ENCODE data around the gene SDR42E1. TPM values are rescaled to one million over a fixed set of nuclear protein-coding genes. Genes with fewer than 3 reads are reported as not detected.
A peak's percentile ranks its signal among the peaks of the same experiment; 100 is the strongest.
"Not testable (repeated sequence)": the region's sequence is repeated elsewhere in the genome, so short reads cannot be mapped to it uniquely, and the experiment has no call there.

The SDR42E1 gene
- polyA plus RNA-seq, 10 donors: 0.25 to 1.9 (median 0.71) TPM

- DNase-seq: no peak
Measured at GRCh38 chr16:82005027-82005830, 6.0 kb downstream of the SDR42E1 start.

- no peak for DNase-seq
Measured at GRCh38 chr16:82004601-82005000, 6.7 kb downstream of the SDR42E1 start.

- DNase-seq: no peak
Measured at GRCh38 chr16:82002831-82003230, 8.4 kb downstream of the SDR42E1 start.

GRCh38 chr16:81997738-81998137, 13.5 kb downstream of the SDR42E1 start:
- DNase-seq: peak in 2 of 3 donors; percentile 9 to 73

GRCh38 chr16:81996664-81997509, 14.4 kb downstream of the SDR42E1 start:
- peak; percentile 24 to 71 (median 67) for DNase-seq

GRCh38 chr16:81995651-81996050, 15.6 kb downstream of the SDR42E1 start:
- no peak for DNase-seq

GRCh38 chr16:81994485-81994884, 16.8 kb downstream of the SDR42E1 start:
- no peak for DNase-seq

- DNase-seq: peak in 1 of 3 donors; percentile 15
Measured at GRCh38 chr16:81992859-81993258, 18.4 kb downstream of the SDR42E1 start.

GRCh38 chr16:81987706-81988105, 23.6 kb downstream of the SDR42E1 start:
- no peak for DNase-seq

GRCh38 chr16:81987121-81987520, 24.1 kb downstream of the SDR42E1 start:
- DNase-seq: no peak

- DNase-seq: not testable (repeated sequence)
Measured at GRCh38 chr16:81977335-81977942, 33.8 kb downstream of the SDR42E1 start.

- no peak for DNase-seq
Measured at GRCh38 chr16:81975637-81976036, 35.6 kb downstream of the SDR42E1 start.

- no peak for DNase-seq
Measured at GRCh38 chr16:81973737-81974136, 37.5 kb downstream of the SDR42E1 start.

GRCh38 chr16:81971853-81972252, 39.4 kb downstream of the SDR42E1 start:
- DNase-seq: no peak

- DNase-seq: no peak
Measured at GRCh38 chr16:81967358-81967757, 43.9 kb downstream of the SDR42E1 start.

- DNase-seq: no peak
Measured at GRCh38 chr16:81964808-81965207, 46.5 kb downstream of the SDR42E1 start.

GRCh38 chr16:81956213-81956948, 54.9 kb downstream of the SDR42E1 start:
- no peak for DNase-seq

GRCh38 chr16:81951564-81951963, 59.7 kb downstream of the SDR42E1 start:
- DNase-seq: no peak

GRCh38 chr16:81946206-81946605, 65.1 kb downstream of the SDR42E1 start:
- DNase-seq: peak in 1 of 3 donors; percentile 35

GRCh38 chr16:81945665-81946064, 65.6 kb downstream of the SDR42E1 start:
- peak in 1 of 3 donors; percentile 49 for DNase-seq

- DNase-seq: no peak
Measured at GRCh38 chr16:81942007-81942601, 69.2 kb downstream of the SDR42E1 start.

All from muscle of back (tissue), 11 donors.